Stimulated activated CD8-positive, alpha-beta memory T cell treated with anti-CD3 and anti-CD28 coated beads, Interleukin-4, amount 100 ng/mL, for 4 hours (primary cell): ENCODE measurements around the gene XPO6.

ENCODE experiments used
- DNase-seq, 2 donors: peaks; one replicate each; pipeline ENCODE4 v3.0.0-alpha.2; 2020; ENCODE audit warnings: low read depth in 2 of 2, low spot score in 1 of 2

Gene XPO6

GRCh38 chr16:28092721-28093384, 118.9 kb downstream of the XPO6 start:
- no peak for DNase-seq

- no peak for DNase-seq
Observed at GRCh38 chr16:28091656-28092055, 120.1 kb downstream of the XPO6 start.

DNA sequence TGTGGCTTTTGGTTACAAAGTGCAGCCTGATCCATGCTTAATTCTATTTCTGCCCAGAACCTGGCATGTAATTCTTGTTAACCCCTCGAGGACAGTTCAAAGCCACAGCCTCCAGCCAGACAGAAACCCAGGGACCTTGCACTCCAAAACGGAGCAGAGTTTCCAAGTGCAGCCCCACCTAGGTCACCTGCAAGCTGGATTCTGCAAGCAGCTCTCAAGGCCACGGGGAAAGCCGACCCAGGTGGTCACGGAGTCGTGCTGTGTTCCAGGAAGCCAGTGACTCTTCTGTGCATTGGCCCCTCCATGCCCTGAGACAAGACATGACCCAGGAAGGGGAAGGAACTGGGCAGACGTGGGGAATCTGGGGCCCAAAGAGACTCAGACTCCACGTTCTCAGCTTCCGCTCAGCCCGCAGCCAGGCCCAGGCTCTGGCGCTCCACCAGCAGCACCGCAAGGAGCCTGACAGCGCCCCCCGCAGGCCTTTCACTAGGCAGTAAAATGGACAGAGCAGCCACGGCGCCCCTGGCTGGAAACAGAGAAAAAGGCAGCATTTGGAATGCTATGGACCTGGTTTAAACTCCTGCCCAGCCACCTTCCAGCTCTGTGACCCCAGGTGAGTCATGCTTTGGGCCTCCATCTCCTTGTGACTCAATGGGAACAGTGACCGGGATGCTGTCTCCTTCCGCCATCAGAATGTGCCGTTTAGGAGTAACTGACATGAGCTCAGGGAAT, 121.0 kb downstream of the XPO6 start:
- DNase-seq, result no peak

DNA sequence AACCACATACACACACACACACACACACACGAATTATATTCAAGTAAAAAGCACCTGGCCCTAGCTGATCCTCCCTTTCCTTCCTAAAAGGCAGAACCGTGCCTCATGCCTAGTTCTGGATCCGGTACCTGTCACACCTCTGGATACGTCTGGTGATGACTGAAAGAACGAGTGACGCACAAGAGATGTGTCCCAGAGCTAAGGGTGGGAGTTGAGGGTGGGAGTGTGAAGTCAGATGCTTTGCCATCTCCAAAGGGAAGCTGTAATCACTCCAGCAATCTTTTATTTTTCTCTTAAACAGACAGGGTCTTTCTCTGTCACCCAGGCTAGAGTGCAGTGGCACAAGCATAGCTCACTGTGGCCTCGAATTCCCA, 121.8 kb downstream of the XPO6 start:
- no peak for DNase-seq

GRCh38 chr16:28089205-28089991, 122.4 kb downstream of the XPO6 start:
- DNase-seq, result no peak

DNA sequence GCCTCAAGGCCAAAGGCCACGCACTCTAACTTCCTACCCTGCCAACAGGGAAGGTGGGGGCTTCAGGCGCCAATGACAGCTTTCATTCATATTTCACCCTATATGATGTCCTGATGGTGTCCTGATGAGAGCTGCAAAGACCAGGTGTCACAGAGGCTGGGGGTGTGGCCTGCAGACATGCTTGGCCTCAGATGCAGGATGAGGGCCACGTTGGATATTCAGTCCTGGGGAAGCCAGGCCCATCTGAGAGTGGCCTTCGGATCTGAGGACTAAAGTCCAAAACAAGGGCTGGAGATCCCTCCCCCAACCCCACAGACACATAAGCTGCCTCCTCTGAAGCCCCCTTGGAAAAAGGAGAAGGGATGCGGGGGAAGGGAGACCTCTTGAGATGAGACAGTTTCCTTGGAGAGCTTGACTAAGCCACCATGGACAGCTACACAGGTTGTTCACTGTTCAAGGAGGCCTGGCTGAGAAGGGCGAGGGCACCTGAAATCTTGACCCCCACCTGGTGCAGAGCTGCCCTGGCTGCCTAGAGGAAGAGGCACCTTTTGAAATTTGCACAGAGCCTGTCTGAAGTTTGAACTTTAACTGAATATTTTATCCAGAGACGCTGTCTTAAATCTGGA, 124.0 kb downstream of the XPO6 start:
- no peak for DNase-seq

GRCh38 chr16:28087140-28087660, 124.6 kb downstream of the XPO6 start:
- DNase-seq, result no peak

GRCh38 chr16:28086186-28087139, 125.3 kb downstream of the XPO6 start:
- DNase-seq, result no peak

GRCh38 chr16:28085389-28086171, 126.2 kb downstream of the XPO6 start:
- DNase-seq, result no peak

DNA sequence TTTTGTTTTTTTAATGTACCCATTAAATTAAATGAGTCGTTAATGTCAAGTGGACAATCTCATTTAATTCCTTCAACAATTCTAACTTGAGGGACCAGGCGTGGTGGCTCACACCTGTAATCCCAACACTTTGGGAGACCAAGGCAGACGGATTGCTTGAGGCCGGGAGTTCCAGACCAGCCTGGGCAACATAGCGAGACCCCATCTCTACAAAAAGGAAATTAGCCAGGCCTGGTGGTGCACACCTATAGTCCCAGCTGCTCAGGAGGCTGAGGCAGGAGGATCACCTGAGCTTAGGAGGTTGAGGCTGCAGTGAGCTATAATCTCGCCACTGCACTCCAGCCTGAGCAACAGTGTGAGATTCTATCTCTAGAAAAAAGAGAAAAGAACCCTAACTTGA, 127.6 kb downstream of the XPO6 start:
- no peak for DNase-seq

GRCh38 chr16:28082624-28083023, 129.1 kb downstream of the XPO6 start:
- DNase-seq, result no peak

GRCh38 chr16:28081391-28081968, 130.3 kb downstream of the XPO6 start:
- DNase-seq, result no peak

DNA sequence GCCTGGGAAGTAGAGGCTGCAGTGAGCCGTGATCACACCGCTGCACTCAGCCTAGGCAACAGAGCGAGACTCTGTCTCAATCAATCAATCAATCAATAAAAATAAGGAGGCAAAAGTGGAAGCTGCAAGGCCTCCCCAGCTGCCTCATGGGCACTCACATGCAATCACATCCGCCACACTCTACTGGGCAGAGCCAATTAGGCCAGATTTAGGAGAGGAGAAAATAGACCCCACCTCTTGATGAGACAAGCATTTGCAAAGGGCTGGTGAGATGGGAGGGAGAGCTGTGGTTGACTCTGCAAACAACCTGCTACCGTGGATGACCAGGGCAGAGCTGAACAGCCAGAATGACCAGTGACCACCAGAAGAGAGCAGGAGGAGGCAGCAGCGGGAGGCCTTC, 133.5 kb downstream of the XPO6 start:
- no peak for DNase-seq

DNA sequence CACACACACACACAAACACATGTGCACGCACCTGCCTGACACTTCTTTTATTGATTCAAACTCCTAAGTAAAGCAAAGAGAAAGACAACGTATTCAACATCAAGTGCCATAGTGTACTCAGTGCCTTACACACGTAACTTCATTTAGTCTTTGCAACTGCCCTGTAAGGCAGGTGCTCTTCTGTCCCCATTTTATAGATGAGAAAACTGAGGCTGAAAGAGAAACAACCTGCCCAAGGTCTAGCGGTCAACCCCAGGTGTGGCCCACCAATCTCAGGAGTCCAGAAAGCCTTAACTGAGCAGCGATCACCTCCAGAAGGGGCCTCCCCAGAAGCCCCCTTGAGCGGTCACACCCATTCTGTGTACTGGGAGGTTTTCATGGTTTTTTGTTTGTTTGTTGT, 137.9 kb downstream of the XPO6 start:
- no peak for DNase-seq

GRCh38 chr16:28072087-28072486, 139.7 kb downstream of the XPO6 start:
- DNase-seq, result no peak

DNA sequence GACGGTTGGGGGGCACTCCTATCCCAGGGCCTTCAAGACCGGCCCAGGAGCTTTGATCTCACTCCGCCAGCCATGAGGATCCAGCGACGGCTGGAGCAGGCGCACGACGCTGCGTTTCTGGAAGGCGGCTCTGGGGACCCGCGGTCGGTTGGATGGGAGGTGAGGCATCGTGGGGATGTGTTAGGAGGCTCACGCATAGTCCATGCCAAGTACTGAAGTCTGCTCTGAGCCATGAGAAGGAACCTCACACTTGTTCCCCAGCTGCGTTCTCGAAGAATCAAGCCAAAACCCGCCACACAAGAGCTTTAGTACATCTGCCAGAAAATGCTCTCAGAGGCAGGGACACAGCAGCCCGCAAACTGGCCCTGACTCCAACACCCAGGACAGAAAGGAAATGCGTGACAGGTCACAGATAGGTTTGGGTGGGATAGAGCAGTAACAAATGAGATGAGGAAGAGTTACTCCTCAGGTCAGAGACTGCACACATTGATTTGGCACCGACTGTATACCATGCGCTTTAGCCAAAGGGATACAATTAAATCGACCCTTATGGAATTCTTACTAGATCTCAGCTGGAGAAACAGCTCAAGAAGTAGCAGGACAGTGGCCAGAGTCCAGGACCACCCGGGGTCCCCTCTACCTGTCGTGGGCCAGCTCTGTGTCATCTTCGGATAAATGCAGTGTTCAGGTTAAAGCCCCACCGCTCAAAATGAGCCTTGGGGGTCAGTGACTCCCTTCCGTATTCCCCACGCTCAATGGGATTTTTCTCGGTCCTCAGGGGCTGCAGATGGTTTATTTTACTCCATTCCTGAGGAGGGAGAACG, 141.6 kb downstream of the XPO6 start:
- DNase-seq, result no peak

DNA sequence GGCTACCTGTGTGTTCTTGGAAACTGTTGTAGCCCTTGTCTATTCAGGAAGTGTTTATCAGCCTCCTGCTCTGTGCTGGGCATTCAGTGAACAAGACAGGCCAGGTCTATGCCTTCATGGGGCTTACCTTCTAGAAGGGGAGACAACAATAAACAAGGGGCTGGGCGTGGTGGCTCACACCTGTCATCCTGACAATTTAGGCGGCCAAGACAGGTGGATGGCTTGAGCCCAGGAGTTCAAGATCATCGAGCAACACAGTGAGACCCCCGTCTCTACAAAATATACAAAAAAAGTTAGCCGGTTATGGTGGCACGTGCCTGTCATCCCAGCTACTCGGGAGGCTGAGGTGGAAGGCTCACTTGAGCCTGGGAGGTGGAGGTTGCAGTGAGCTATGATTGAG, 142.8 kb downstream of the XPO6 start:
- no peak for DNase-seq

DNA sequence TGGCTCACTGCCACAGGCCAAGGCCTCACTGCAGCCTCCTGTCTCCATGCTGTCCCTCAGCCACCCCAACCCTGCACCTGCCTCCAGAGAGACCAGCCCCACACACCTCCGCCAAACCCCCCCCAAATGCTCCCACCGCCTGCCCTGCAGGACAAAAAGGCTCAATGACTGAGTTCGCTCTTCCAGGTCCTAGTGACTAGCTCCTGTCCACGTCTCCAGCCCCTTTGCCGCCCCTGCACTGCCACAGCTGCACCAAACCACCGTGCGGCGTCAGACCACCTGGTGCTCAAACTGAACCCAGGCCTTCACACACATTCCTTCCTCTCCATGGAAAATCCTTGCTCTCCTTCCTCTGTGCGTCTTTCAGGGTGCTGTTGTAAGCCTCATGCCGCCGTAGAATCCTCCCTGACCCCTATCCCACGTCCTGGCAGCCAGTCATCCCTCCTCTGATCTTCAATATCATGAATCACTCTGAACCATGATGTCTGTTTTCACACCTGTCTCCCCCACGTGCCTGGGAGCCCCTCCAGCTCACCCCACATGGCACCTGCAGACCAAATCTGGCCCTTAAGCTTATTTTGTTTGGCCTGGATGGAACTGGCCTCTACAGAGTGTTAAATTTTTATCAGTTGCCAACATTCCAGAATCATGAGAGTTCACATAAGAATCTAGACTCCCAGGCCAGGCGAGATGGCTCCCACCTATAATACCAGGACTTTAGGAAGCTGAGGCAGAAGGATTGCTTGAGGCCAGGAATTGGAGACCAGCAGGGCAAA, 144.0 kb downstream of the XPO6 start:
- DNase-seq, result no peak
